HG03025 (cell line): ENCODE measurements around the gene LEKR1.
"Not testable (repeated sequence)": the region's sequence is repeated elsewhere in the genome, so short reads cannot be mapped to it uniquely, and the experiment has no call there.

ENCODE experiments used
- ATAC-seq: cut with Tn5 transposase; IDR thresholded peaks from one replicate; pipeline ENCODE4 v1.9.1; 2021; ENCODE audit warnings: mild to moderate bottlenecking, moderate library complexity; ENCODE audit not compliant: unreplicated experiment, low FRiP score

Gene LEKR1

GRCh38 chr3:156897851-156898250 is 71.7 kb downstream of the LEKR1 start:
- ATAC-seq = not testable (repeated sequence)

- no peak for ATAC-seq
These were observed 72.2 kb downstream of the LEKR1 start for GRCh38 chr3:156898296-156898880.

- ATAC-seq = no peak
These were observed 73.8 kb downstream of the LEKR1 start for GRCh38 chr3:156899951-156900350.

- no peak for ATAC-seq
These were observed 76.8 kb downstream of the LEKR1 start for GRCh38 chr3:156902916-156903315.

GRCh38 chr3:156906275-156906674 is 80.1 kb downstream of the LEKR1 start:
- no peak for ATAC-seq

- ATAC-seq = no peak
These were observed 82.2 kb downstream of the LEKR1 start for GRCh38 chr3:156908398-156908797.

GRCh38 chr3:156910022-156910421 is 83.9 kb downstream of the LEKR1 start:
- ATAC-seq = no peak

- not testable (repeated sequence) for ATAC-seq
These were observed 84.7 kb downstream of the LEKR1 start for GRCh38 chr3:156910831-156911230.

GRCh38 chr3:156914300-156914699 is 88.1 kb downstream of the LEKR1 start:
- not testable (repeated sequence) for ATAC-seq

- ATAC-seq = no peak
These were observed 89.2 kb downstream of the LEKR1 start for GRCh38 chr3:156915372-156915771.

GRCh38 chr3:156918746-156919145 is 92.6 kb downstream of the LEKR1 start:
- ATAC-seq = no peak

GRCh38 chr3:156919818-156920217 is 93.7 kb downstream of the LEKR1 start:
- ATAC-seq = no peak

GRCh38 chr3:156920399-156920798 is 94.2 kb downstream of the LEKR1 start:
- ATAC-seq = no peak

- ATAC-seq = no peak
These were observed 97.2 kb downstream of the LEKR1 start for GRCh38 chr3:156923349-156923748.

GRCh38 chr3:156938724-156939123 is 112.6 kb downstream of the LEKR1 start:
- no peak for ATAC-seq

- ATAC-seq = no peak
These were observed 113.2 kb downstream of the LEKR1 start for GRCh38 chr3:156939315-156939714.

GRCh38 chr3:156941311-156941710 is 115.2 kb downstream of the LEKR1 start:
- no peak for ATAC-seq

- no peak for ATAC-seq
These were observed 122.5 kb downstream of the LEKR1 start for GRCh38 chr3:156948402-156949210.

- ATAC-seq = no peak
These were observed 125.9 kb downstream of the LEKR1 start for GRCh38 chr3:156952011-156952410.

- ATAC-seq = no peak
These were observed 131.6 kb downstream of the LEKR1 start for GRCh38 chr3:156957715-156958114.

- ATAC-seq = no peak
These were observed 136.9 kb downstream of the LEKR1 start for GRCh38 chr3:156963096-156963495.

- no peak for ATAC-seq
These were observed 138.4 kb downstream of the LEKR1 start for GRCh38 chr3:156964577-156964976.
